AML-193 (cell line): ENCODE data around the gene CELF2.

Experiments used
- DNase-seq, 2 experiments: peaks; one replicate each; lab custom pipeline; 2025; lab: John Stamatoyannopoulos, UW

CELF2 gene

GRCh38 chr10:11157292-11158076 lies 139.8 kb downstream of the CELF2 start:
- no peak for DNase-seq

- DNase-seq = no peak
These were observed 140.4 kb downstream of the CELF2 start for GRCh38 chr10:11158080-11158479.

- DNase-seq = no peak
These were observed 142.0 kb downstream of the CELF2 start for GRCh38 chr10:11159543-11160215.

GRCh38 chr10:11161096-11161495 lies 143.4 kb downstream of the CELF2 start:
- peak; percentile 42 to 69 for DNase-seq

GRCh38 chr10:11161910-11162309 lies 144.2 kb downstream of the CELF2 start:
- no peak for DNase-seq

- peak; percentile 99 for DNase-seq
These were observed 145.3 kb downstream of the CELF2 start for GRCh38 chr10:11162828-11163599.

GRCh38 chr10:11163780-11164550 lies 146.3 kb downstream of the CELF2 start:
- DNase-seq = no peak

- DNase-seq = no peak
These were observed 146.8 kb downstream of the CELF2 start for GRCh38 chr10:11164551-11164802.

- peak; percentile 76 to 77 for DNase-seq
These were observed 147.3 kb downstream of the CELF2 start for GRCh38 chr10:11164803-11165590.

- DNase-seq = peak; percentile 75 to 82
These were observed 148.2 kb downstream of the CELF2 start for GRCh38 chr10:11165591-11166543.

- no peak for DNase-seq
These were observed 148.9 kb downstream of the CELF2 start for GRCh38 chr10:11166550-11166949.

GRCh38 chr10:11167233-11167966 lies 149.7 kb downstream of the CELF2 start:
- DNase-seq = peak in 1 of 2 experiments; percentile 12

- DNase-seq = no peak
These were observed 150.9 kb downstream of the CELF2 start for GRCh38 chr10:11168423-11169090.

GRCh38 chr10:11169976-11170375 lies 152.3 kb downstream of the CELF2 start:
- DNase-seq = no peak

- DNase-seq = no peak
These were observed 152.9 kb downstream of the CELF2 start for GRCh38 chr10:11170574-11170973.

- peak; percentile 86 to 87 for DNase-seq
These were observed 153.6 kb downstream of the CELF2 start for GRCh38 chr10:11170993-11171851.

- no peak for DNase-seq
These were observed 155.4 kb downstream of the CELF2 start for GRCh38 chr10:11173042-11173441.

GRCh38 chr10:11175823-11176243 lies 158.2 kb downstream of the CELF2 start:
- peak; percentile 67 to 72 for DNase-seq
